SIG-M5 treated with dmso at 0.1 percent for 504 hours (cell line): ENCODE results near the gene MAP2.

Experiments used
- DNase-seq: peaks from one replicate; lab custom pipeline; 2025; ENCODE audit not compliant: unreplicated experiment; lab: John Stamatoyannopoulos, UW

The MAP2 gene

DNA sequence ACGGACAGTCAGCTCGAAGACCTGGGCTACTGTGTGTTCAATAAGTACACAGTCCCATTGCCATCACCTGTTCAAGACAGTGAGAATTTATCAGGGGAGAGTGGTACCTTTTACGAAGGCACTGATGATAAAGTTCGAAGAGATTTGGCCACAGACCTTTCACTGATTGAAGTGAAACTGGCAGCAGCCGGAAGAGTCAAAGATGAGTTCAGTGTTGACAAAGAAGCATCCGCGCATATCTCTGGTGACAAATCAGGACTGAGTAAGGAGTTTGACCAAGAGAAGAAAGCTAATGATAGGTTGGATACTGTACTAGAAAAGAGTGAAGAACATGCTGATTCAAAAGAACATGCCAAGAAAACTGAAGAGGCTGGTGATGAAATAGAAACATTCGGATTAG lies 270.9 kb downstream of the MAP2 start:
- DNase-seq = no peak

DNA sequence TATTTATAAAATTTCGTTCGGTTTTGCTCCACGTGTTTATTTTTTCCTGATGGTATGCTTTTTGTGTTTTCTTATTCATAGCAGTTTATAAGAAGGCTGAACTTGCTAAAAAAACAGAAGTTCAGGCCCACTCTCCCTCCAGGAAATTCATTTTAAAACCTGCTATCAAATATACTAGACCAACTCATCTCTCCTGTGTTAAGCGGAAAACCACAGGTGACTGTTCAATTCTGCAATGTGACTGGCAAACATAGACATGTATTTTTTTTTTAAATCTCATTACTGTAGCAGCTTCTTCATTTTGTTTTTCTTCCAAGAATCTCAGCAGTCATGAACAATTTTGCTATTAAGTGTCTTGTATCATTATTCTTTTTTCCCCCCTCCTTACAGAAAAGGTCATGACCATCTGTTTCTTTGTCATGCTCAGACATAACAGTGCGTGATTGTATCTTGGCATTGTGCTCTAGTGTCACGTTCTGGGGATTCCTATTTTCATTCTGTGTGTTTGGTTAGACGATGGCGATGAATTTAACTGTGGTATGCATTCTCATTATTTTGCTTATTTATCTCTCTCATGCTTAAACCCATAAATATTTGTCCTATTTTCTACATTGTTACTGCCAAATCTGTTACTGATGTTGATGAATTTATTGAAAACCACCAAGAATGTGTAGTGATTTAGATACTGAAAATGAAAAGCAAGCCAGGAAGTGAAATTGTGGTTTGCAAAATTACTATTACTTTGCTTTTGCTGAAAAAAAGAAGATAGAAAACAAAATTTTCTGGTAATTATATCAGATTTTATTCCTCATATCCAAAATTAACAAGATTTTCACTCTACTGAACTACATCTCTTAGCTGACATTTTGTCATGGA lies 273.2 kb downstream of the MAP2 start:
- DNase-seq = no peak

DNA sequence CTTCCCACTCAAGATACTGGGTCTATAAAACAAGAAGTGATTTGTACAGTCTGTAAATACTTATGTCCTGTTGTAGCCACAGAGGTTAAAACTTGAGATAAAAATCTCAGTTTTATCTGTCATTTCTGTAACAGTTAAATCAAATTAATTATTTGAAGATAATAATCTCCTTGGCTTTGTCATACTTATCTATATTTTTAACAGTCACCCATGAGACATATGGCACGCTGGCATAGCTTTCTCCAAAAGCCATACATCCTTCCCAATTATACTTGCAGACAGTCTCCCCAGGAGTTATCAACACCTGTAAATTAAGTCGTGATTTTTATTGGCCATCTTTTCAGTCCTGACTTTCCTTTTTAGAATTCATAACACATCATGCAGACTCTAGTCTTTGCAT lies 278.9 kb downstream of the MAP2 start:
- no peak for DNase-seq

DNA sequence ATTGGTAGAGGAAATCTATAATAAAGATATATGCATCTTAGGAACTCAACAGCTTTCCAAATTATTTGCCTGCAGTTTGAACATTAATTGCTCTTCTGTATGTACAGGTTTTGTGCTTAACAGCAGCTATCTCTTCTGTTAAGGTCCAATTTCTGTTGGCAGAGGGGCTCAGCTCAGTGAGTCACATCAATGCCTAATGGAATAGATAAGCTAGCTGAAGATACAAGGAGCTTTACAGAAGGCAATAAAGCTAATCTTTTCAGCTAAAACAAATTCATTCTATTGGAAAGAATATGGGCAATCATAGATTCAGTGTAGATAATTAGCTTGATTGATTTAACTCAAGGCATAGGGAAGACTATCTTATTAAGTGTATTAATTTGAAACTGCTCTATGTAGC lies 289.4 kb downstream of the MAP2 start:
- DNase-seq = no peak

DNA sequence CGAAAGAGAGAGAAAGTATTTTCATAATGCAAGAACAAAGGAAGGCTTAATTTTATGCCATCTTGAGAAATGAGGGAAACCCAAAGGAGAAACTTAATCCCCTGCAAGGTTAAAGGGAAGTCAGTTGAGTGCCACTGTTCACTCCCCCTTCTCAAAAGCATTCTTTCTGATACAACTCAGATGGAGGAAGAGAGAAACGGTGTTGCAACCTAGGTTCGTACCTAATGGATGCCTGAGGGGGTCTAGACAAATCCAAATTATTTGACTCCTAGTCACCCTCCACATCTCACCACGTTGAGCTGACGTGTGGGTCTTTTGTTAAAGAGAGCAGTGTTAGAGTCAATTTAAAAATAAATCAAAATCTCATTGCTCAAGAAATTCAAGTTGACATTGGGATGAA lies 295.2 kb downstream of the MAP2 start:
- no peak for DNase-seq

- DNase-seq = no peak
Observed at GRCh38 chr2:209721497-209721896, 297.6 kb downstream of the MAP2 start.

GRCh38 chr2:209726311-209726710 lies 302.5 kb downstream of the MAP2 start:
- DNase-seq = no peak

GRCh38 chr2:209727077-209727476 lies 303.2 kb downstream of the MAP2 start:
- DNase-seq = no peak

GRCh38 chr2:209734805-209735204 lies 311.0 kb downstream of the MAP2 start:
- DNase-seq = no peak

GRCh38 chr2:209741953-209742352 lies 318.1 kb downstream of the MAP2 start:
- DNase-seq = no peak

DNA sequence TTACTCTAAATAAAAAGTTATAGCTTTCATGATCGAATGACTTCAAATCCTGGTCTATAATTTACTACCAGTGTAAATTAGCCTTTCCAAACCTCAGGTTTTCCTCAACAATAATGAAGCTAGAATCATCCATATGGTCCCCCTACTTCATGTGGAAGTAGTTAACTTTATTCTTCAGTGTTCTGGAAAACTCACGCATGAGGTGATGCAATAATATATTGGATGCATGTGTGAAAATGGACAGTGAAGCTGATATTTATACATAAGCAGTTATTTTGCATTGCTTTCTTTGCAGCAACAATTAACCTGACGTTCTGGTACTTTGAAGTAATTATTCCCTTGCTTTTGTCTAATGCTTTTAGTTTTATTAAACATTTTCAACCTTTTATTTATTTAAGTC lies 329.2 kb downstream of the MAP2 start:
- DNase-seq = no peak

- no peak for DNase-seq
Observed at GRCh38 chr2:209757163-209757562, 333.3 kb downstream of the MAP2 start.

GRCh38 chr2:209761566-209761965 lies 337.7 kb downstream of the MAP2 start:
- DNase-seq = no peak

DNA sequence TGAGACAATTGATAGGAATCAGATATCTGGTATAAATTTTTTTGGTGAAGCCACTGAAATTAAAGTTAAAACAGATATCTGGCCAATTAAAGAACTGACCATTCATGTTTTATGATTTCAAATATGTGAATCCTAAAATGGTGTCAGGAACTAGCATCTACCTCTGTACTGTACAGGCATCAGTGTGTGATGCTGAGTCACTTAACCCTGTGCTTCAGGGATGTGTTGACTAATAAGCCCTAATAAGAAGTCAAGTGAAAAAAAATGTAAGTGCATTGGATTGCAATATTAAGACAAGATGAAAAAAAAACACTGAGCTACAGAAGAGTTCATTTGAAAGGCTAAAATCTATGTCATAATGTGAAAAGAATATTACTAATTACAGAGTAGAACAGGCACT lies 338.7 kb downstream of the MAP2 start:
- DNase-seq = no peak

DNA sequence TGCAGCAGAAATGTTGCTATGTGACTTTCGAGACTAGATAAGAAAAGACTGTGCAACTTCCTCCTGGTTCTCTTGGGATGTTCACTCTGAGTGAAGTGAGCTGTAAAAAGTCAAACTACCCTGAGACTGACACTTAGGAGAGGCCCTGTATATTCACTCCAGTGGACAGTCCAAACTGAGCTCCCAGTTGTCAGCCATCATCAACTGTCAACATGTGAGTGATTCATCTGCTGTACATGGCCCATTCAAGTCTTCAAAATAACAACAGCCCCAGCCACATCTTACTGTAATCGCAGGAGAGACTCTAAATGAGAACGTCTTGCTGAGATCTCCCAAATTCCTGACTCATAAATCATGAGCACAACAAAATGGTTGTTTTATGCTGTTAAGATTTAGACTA lies 339.3 kb downstream of the MAP2 start:
- no peak for DNase-seq

GRCh38 chr2:209766613-209767012 lies 342.8 kb downstream of the MAP2 start:
- no peak for DNase-seq

DNA sequence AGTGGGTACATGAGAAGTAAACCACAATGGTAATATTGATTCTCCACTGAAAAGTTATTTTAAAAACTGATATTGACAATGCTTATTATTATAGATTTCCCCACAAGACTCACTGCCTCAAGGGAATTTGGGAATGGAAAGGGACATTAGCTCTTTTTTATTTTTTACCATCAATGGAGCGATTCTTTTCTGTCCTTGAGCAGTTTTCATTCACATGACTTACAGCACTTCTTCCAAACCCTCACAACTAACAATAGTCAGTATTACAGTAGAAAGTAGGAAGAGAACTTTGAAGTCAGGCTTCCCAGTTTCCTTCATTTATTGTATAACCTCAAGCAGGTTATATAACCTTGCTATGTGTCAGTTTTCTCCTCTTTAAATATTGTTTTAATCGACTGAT lies 343.5 kb downstream of the MAP2 start:
- DNase-seq = no peak

DNA sequence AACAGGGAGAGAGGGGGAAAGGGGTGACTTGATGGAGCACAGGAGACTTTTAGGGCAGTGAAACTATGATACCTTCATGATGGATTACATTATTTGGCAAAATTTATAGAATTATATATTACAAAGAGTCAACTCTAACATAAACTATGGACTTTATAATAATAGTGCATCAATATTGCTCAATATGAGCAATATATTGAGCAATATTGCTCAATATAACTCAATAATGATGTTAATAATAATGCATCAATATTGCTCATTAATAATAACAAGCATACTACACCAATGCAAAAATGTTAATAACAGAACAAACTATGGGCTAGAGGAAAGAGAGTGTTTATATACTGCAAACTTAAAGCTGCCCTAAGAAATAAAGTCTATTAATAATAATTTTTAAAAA lies 344.7 kb downstream of the MAP2 start:
- no peak for DNase-seq

DNA sequence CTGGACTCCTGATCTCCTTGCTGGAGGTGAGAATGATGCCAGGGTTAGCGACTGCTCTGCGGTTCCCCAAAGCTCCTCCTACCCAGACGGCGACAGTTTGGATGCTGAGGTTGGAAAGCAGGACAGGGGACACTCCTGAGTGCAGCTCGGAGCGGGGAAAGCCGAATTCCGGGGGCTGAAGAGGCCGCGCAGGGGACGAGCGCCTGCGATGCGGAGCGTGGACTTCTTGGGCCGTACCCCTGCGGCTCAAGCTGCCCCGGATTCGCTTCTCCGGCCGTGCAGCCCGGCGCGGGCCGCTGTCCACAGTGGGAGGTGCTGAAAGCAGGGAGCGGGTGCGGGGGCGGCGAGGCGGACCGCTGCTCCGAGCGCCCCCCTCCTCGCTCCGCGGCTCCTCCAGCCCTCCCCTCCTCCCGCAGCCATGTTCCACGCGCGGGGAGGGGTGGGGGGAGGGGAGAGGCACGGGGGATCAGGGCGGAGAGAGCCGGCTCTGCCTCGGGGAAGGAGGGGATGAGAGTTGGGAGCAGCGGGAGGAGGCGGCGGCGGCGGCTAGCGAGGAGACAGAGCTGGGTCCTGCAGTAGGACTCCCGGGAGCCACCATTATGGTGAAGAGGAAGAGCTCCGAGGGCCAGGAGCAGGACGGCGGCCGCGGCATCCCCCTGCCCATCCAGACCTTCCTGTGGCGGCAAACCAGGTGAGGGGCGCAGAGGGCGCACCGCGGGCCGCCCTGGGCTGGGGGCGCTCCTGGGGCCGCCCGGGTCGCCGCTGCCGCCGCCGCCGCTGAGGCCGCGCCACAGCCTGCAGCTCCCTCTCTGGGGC lies 347.8 kb downstream of the MAP2 start, which contains the start of gene UNC80:
Gene UNC80, plus strand, starts transcription at position 359 of the 816 bp plus-strand sequence. Its CDS starts 241 bp downstream, at position 600.
- DNase-seq = no peak

DNA sequence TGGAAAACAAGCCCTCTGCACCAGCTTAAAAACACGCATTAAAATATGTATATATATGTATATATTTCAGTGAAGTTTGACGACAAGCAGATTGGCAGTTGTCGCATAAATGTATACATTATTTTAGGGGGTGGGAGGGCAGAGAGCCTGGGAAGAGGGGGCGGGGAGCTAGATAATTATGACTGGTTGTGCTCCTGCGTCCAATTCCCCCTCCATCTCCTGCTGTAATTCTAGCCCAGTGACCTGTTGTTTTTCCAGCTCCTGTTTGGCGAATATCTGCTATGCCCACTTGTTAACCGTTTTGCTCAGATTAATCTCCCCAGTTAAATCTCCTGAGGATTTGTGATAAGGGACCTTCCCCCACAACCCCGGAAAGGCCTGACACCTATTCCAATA lies 348.4 kb downstream of the MAP2 start:
- DNase-seq = no peak

GRCh38 chr2:209773377-209773776 lies 349.5 kb downstream of the MAP2 start:
- no peak for DNase-seq
